OCI-LY3 (cell line): ENCODE results near the gene GALNT18.

Experiments
- EZH2phosphoT487 ChIP-seq: fragments of 200-600 bp; shearing (Covaris generic); IDR thresholded peaks from 2 replicates; pipeline ENCODE4 v1.6.1; 2018; ENCODE audit warnings: antibody characterized with exemption, mixed run types, low read depth
- TF ChIP-seq, protein P1 (sequence below): fragments of 200-600, 300-600 bp; sonication (generic); IDR thresholded peaks from 2 replicates; pipeline ENCODE4 v1.5.1; 2014; ENCODE audit warnings: antibody characterized with exemption, low read length, low read depth

DNA sequence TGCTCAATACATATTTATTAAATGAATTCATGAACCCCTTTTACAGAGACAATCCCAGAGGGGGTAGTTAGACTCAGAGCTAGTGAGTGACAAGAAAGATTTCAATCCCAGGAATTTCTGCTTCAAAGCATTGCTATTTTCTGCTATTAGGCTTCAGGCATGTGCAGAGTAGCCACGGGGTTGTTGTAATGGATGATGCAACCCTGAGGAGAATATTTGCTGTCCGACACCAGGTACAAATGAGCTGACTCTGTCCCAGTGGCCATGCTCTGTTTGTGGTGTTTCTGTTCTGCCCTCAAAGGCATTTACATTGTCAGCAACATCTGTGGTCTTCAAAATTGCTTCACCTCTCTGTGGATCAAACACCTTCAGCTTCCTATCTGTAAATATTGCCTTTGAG, 371.3 kb downstream of the GALNT18 start:
- TF ChIP-seq, protein P1, sequence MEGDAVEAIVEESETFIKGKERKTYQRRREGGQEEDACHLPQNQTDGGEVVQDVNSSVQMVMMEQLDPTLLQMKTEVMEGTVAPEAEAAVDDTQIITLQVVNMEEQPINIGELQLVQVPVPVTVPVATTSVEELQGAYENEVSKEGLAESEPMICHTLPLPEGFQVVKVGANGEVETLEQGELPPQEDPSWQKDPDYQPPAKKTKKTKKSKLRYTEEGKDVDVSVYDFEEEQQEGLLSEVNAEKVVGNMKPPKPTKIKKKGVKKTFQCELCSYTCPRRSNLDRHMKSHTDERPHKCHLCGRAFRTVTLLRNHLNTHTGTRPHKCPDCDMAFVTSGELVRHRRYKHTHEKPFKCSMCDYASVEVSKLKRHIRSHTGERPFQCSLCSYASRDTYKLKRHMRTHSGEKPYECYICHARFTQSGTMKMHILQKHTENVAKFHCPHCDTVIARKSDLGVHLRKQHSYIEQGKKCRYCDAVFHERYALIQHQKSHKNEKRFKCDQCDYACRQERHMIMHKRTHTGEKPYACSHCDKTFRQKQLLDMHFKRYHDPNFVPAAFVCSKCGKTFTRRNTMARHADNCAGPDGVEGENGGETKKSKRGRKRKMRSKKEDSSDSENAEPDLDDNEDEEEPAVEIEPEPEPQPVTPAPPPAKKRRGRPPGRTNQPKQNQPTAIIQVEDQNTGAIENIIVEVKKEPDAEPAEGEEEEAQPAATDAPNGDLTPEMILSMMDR = no peak
- no peak for TF ChIP-seq EZH2phosphoT487
